Immature natural killer cell (primary cell): Measurements from ENCODE around the gene PRKAR2B. TPM values are rescaled to one million over a fixed set of nuclear protein-coding genes. Genes with fewer than 3 reads are reported as not detected.
A peak's percentile ranks its signal among the peaks of the same experiment; 100 is the strongest.
"Not testable (repeated sequence)": the region's sequence is repeated elsewhere in the genome, so short reads cannot be mapped to it uniquely, and the experiment has no call there.

Experiments used
- DNase-seq, 3 donors: peaks; one replicate each; pipeline ENCODE4 v3.0.0; 2022; ENCODE audit warnings: mixed read lengths in 1 of 3
- H3K27ac Mint-ChIP-seq, 6 donors: one replicate each; pipeline ENCODE4 v1.8.0; 2020; ENCODE audit warnings: mixed read lengths in 6 of 6, mild to moderate bottlenecking in 5 of 6, inconsistent platforms in 4 of 6, moderate library complexity in 3 of 6
- H3K27me3 Mint-ChIP-seq, 3 donors: one replicate each; pipeline ENCODE4 v1.8.0; 2020 to 2021; ENCODE audit warnings: low read depth in 3 of 3, mild to moderate bottlenecking in 3 of 3, mixed read lengths in 3 of 3, moderate library complexity in 3 of 3, inconsistent platforms in 1 of 3
- H3K36me3 Mint-ChIP-seq, 3 donors: one replicate each; pipeline ENCODE4 v1.8.0; 2020; ENCODE audit warnings: mixed read lengths in 3 of 3, inconsistent platforms in 2 of 3, mild to moderate bottlenecking in 2 of 3
- H3K4me1 Mint-ChIP-seq, 2 donors: one replicate each; pipeline ENCODE4 v1.8.0; 2020; ENCODE audit warnings: inconsistent platforms in 2 of 2, mild to moderate bottlenecking in 2 of 2, mixed read lengths in 2 of 2, moderate library complexity in 1 of 2
- H3K4me3 Mint-ChIP-seq, 5 donors: one replicate each; pipeline ENCODE4 v1.8.0; 2020; ENCODE audit warnings: mild to moderate bottlenecking in 5 of 5, mixed read lengths in 5 of 5, inconsistent platforms in 3 of 5, moderate library complexity in 3 of 5
- H3K9me3 Mint-ChIP-seq, 6 donors: one replicate each; pipeline ENCODE4 v1.8.0; 2020; ENCODE audit warnings: mild to moderate bottlenecking in 6 of 6, mixed read lengths in 6 of 6, inconsistent platforms in 4 of 6, moderate library complexity in 3 of 6
- polyA plus RNA-seq, 3 donors: library from polyadenylated mRNA; unstranded; fragments of 300-500 nt; fragmentation: Illumina TruSeq; gene quantifications; one replicate each; pipeline ENCODE4 v1.2.3, GENCODE V29; 2021

PRKAR2B gene
- polyA plus RNA-seq, 3 donors from 2014 or later = 0.74 to 5.9 (median 1.7) TPM

GRCh38 chr7:107089627-107090026, 45.1 kb downstream of the PRKAR2B start:
- H3K36me3 Mint-ChIP-seq = no peaks in the 10 kb centered on the region
- no peak overlapping the region for H3K4me3 Mint-ChIP-seq
- H3K4me1 Mint-ChIP-seq = no peaks in the 10 kb centered on the region

GRCh38 chr7:107090457-107090856, 46.0 kb downstream of the PRKAR2B start:
- no peak overlapping the region for H3K4me3 Mint-ChIP-seq
- no peaks in the 10 kb centered on the region for H3K4me1 Mint-ChIP-seq
- H3K9me3 Mint-ChIP-seq = no peaks in the 10 kb centered on the region
- no peak for DNase-seq
- no peaks in the 10 kb centered on the region for H3K36me3 Mint-ChIP-seq
- H3K27ac Mint-ChIP-seq = no peak overlapping the region
- peaks cover 0 to 4% (median 3%) of the 10 kb centered on the region in 3 donors for H3K27me3 Mint-ChIP-seq

More at GRCh38 chr7:107089627-107090026, 45.1 kb downstream of the PRKAR2B start:
- Mint-ChIP-seq H3K27ac (no peak overlapping the region), H3K9me3 (no peaks in the 10 kb centered on the region), H3K27me3 (peaks cover 0 to 4% (median 4%) of the 10 kb centered on the region in 3 donors)
- DNase-seq = no peak

- Mint-ChIP-seq H3K36me3 (no peaks in the 10 kb centered on the region), H3K9me3 (no peaks in the 10 kb centered on the region), H3K27ac (no peak overlapping the region), H3K27me3 (peaks cover 0 to 5% (median 4%) of the 10 kb centered on the region in 3 donors), H3K4me3 (no peak overlapping the region), H3K4me1 (no peaks in the 10 kb centered on the region)
- no peak for DNase-seq
These were observed 46.8 kb downstream of the PRKAR2B start for GRCh38 chr7:107091306-107091705.

GRCh38 chr7:107093671-107094070, 49.2 kb downstream of the PRKAR2B start:
- not testable (repeated sequence) for H3K36me3 Mint-ChIP-seq, H3K4me1 Mint-ChIP-seq, DNase-seq, H3K4me3 Mint-ChIP-seq, H3K27ac Mint-ChIP-seq, H3K9me3 Mint-ChIP-seq
- H3K27me3 Mint-ChIP-seq = peaks cover 2 to 14% (median 5%) of the 10 kb centered on the region in 3 donors

- H3K9me3 Mint-ChIP-seq = peaks cover 1 to 11% (median 5%) of the 10 kb centered on the region in 6 donors
- peaks cover 12 to 22% of the 10 kb centered on the region in 2 donors for H3K4me1 Mint-ChIP-seq
- H3K27me3 Mint-ChIP-seq = peaks cover 2 to 22% (median 6%) of the 10 kb centered on the region in 3 donors
- not testable (repeated sequence) for DNase-seq, H3K27ac Mint-ChIP-seq, H3K4me3 Mint-ChIP-seq, H3K36me3 Mint-ChIP-seq
These were observed 54.6 kb downstream of the PRKAR2B start for GRCh38 chr7:107099154-107099553.

- Mint-ChIP-seq H3K4me3 (no peak overlapping the region), H3K27me3 (peaks cover 2 to 19% (median 3%) of the 10 kb centered on the region in 3 donors), H3K4me1 (peaks cover 15 to 27% of the 10 kb centered on the region in 2 donors), H3K27ac (peak overlapping the region in 1 of 6 donors; percentile 53), H3K36me3 (no peaks in the 10 kb centered on the region), H3K9me3 (peaks cover 1 to 11% (median 5%) of the 10 kb centered on the region in 6 donors)
- no peak for DNase-seq
These were observed 56.3 kb downstream of the PRKAR2B start for GRCh38 chr7:107100824-107101223.

GRCh38 chr7:107103369-107103768, 58.9 kb downstream of the PRKAR2B start:
- H3K27me3 Mint-ChIP-seq = peaks cover 0 to 9% (median 3%) of the 10 kb centered on the region in 3 donors
- no peaks in the 10 kb centered on the region for H3K36me3 Mint-ChIP-seq

GRCh38 chr7:107104801-107105200, 60.3 kb downstream of the PRKAR2B start:
- peaks cover 1 to 8% (median 3%) of the 10 kb centered on the region in 6 donors for H3K9me3 Mint-ChIP-seq
- no peak for DNase-seq
- H3K4me3 Mint-ChIP-seq = no peak overlapping the region
- peaks cover 0 to 6% (median 0%) of the 10 kb centered on the region in 3 donors for H3K27me3 Mint-ChIP-seq
- no peaks in the 10 kb centered on the region for H3K36me3 Mint-ChIP-seq
- H3K4me1 Mint-ChIP-seq = peaks cover 15 to 27% of the 10 kb centered on the region in 2 donors
- peak overlapping the region; percentile 3 to 91 (median 57) for H3K27ac Mint-ChIP-seq

More at GRCh38 chr7:107103369-107103768, 58.9 kb downstream of the PRKAR2B start:
- H3K9me3 Mint-ChIP-seq = peaks cover 1 to 11% (median 5%) of the 10 kb centered on the region in 6 donors
- peak overlapping the region; percentile 39 to 78 (median 71) for H3K4me3 Mint-ChIP-seq
- peaks cover 15 to 27% of the 10 kb centered on the region in 2 donors for H3K4me1 Mint-ChIP-seq
- peak overlapping the region; percentile 68 to 95 (median 84) for H3K27ac Mint-ChIP-seq
- peak; percentile 76 to 78 (median 77) for DNase-seq

GRCh38 chr7:107105591-107106245, 61.2 kb downstream of the PRKAR2B start:
- H3K4me1 Mint-ChIP-seq = peaks cover 15 to 27% of the 10 kb centered on the region in 2 donors
- no peaks in the 10 kb centered on the region for H3K36me3 Mint-ChIP-seq
- no peaks in the 10 kb centered on the region for H3K9me3 Mint-ChIP-seq
- no peak for DNase-seq
- H3K27ac Mint-ChIP-seq = peak overlapping the region in 5 of 6 donors; percentile 20 to 91 (median 33)
- H3K27me3 Mint-ChIP-seq = peaks cover 0 to 4% (median 0%) of the 10 kb centered on the region in 3 donors
- H3K4me3 Mint-ChIP-seq = no peak overlapping the region

- Mint-ChIP-seq H3K4me1 (peaks cover 5 to 6% of the 10 kb centered on the region in 2 donors), H3K4me3 (no peak overlapping the region), H3K36me3 (no peaks in the 10 kb centered on the region), H3K27ac (no peak overlapping the region), H3K27me3 (no peaks in the 10 kb centered on the region), H3K9me3 (no peaks in the 10 kb centered on the region)
- no peak for DNase-seq
These were observed 64.4 kb downstream of the PRKAR2B start for GRCh38 chr7:107108793-107109371.

GRCh38 chr7:107109955-107110354, 65.5 kb downstream of the PRKAR2B start:
- no peak overlapping the region for H3K27ac Mint-ChIP-seq
- DNase-seq = no peak
- no peaks in the 10 kb centered on the region for H3K27me3 Mint-ChIP-seq
- H3K9me3 Mint-ChIP-seq = no peaks in the 10 kb centered on the region
- H3K36me3 Mint-ChIP-seq = no peaks in the 10 kb centered on the region
- peaks cover 1 to 4% of the 10 kb centered on the region in 2 donors for H3K4me1 Mint-ChIP-seq
- no peak overlapping the region for H3K4me3 Mint-ChIP-seq

GRCh38 chr7:107111196-107111595, 66.7 kb downstream of the PRKAR2B start:
- H3K27me3 Mint-ChIP-seq = no peaks in the 10 kb centered on the region
- H3K9me3 Mint-ChIP-seq = no peaks in the 10 kb centered on the region
- no peaks in the 10 kb centered on the region for H3K4me1 Mint-ChIP-seq
- no peak for DNase-seq
- no peak overlapping the region for H3K27ac Mint-ChIP-seq
- no peak overlapping the region for H3K4me3 Mint-ChIP-seq
- H3K36me3 Mint-ChIP-seq = no peaks in the 10 kb centered on the region

- peaks cover 0 to 10% (median 2%) of the 10 kb centered on the region in 3 donors for H3K27me3 Mint-ChIP-seq
- no peak for DNase-seq
- H3K4me3 Mint-ChIP-seq = no peak overlapping the region
- no peaks in the 10 kb centered on the region for H3K9me3 Mint-ChIP-seq
- H3K36me3 Mint-ChIP-seq = no peaks in the 10 kb centered on the region
- no peaks in the 10 kb centered on the region for H3K4me1 Mint-ChIP-seq
- H3K27ac Mint-ChIP-seq = no peak overlapping the region
These were observed 69.4 kb downstream of the PRKAR2B start for GRCh38 chr7:107113866-107114265.

- Mint-ChIP-seq H3K4me3 (no peak overlapping the region), H3K27ac (no peak overlapping the region), H3K36me3 (no peaks in the 10 kb centered on the region), H3K4me1 (no peaks in the 10 kb centered on the region), H3K9me3 (no peaks in the 10 kb centered on the region), H3K27me3 (peaks cover 0 to 11% (median 2%) of the 10 kb centered on the region in 3 donors)
- no peak for DNase-seq
These were observed 70.6 kb downstream of the PRKAR2B start for GRCh38 chr7:107115114-107115513.
